SK-N-MC (cell line): ENCODE results near the gene HACD3.
"Not testable (repeated sequence)": the region's sequence is repeated elsewhere in the genome, so short reads cannot be mapped to it uniquely, and the experiment has no call there.

Experiments
- DNase-seq: peaks from one replicate; pipeline ENCODE4 v3.0.0-alpha.2; 2011; ENCODE audit warnings: low read depth, low spot score
- H3K27ac ChIP-seq: fragments of 200-600 bp; sonication (generic); 2 replicates; pipeline ENCODE4 v1.5.1; 2016; ENCODE audit warnings: mixed run types
- H3K36me3 ChIP-seq: fragments of 200-600 bp; sonication (generic); 2 replicates; pipeline ENCODE4 v1.6.1; 2017; ENCODE audit warnings: antibody characterized with exemption, low read length, mixed read lengths; ENCODE audit not compliant: insufficient read depth
- H3K4me3 ChIP-seq: fragments of 200-600 bp; sonication (generic); 2 replicates; pipeline ENCODE4 v1.5.1; 2016
- H3K9ac ChIP-seq: fragments of 200-600 bp; sonication (generic); 2 replicates; pipeline ENCODE4 v1.8.0; 2017; ENCODE audit warnings: mixed run types, mixed read lengths; ENCODE audit not compliant: insufficient read length
- H3K9me3 ChIP-seq: fragments of 200-600 bp; sonication (generic); 2 replicates; pipeline ENCODE4 v1.6.1; 2017; ENCODE audit warnings: low read depth, mild to moderate bottlenecking, antibody characterized with exemption, low read length, moderate library complexity, mixed read lengths
- EZH2 ChIP-seq: fragments of 200-600 bp; sonication (generic); IDR thresholded peaks from one replicate; pipeline ENCODE4 v1.6.1; 2017; ENCODE audit warnings: antibody characterized with exemption
- FOXP2 ChIP-seq: optimal IDR thresholded peaks from 2 replicates; pipeline ENCODE3; 2011; ENCODE audit warnings: mild to moderate bottlenecking, moderate library complexity; ENCODE audit not compliant: insufficient read depth; ENCODE audit errors: extremely low read length, control extremely low read depth
- POLR2AphosphoS5 ChIP-seq: IDR thresholded peaks from 2 replicates; pipeline ENCODE4 v1.6.1; 2012; ENCODE audit warnings: mild to moderate bottlenecking, low read depth, low read length, borderline replicate concordance

Gene HACD3

DNA sequence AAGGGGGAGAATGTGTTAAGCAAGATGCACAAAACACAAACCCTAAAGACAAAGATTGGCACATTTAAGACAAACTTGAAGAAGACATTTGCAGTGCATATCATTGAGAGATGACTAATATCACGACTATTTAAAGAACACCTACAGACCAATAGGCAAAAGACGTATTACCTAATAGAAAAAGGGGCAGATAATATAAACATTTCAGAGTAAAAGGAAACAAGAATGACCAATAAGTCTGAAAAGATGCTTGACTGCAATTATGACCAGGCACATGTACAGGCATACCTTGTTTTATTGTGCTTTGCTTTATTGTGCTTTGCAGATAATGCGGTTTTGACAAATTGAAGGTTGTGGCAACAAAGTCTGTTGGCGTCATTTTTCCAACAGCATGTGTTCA is 4.9 kb downstream of the HACD3 start:
- Histone ChIP-seq H3K36me3 (peaks cover 41% of the 10 kb centered on the region), H3K27ac (no peak overlapping the region), H3K9me3 (no peaks in the 10 kb centered on the region), H3K9ac (no peak overlapping the region), H3K4me3 (no peak overlapping the region)
- DNase-seq, result no peak
- TF ChIP-seq POLR2AphosphoS5, result no peak
- TF ChIP-seq FOXP2, result no peak
- no peak for TF ChIP-seq EZH2

GRCh38 chr15:65540314-65540713 is 10.1 kb downstream of the HACD3 start:
- Histone ChIP-seq H3K9ac (no peak overlapping the region), H3K9me3 (no peaks in the 10 kb centered on the region), H3K4me3 (no peak overlapping the region), H3K27ac (no peak overlapping the region), H3K36me3 (peaks cover 27% of the 10 kb centered on the region)
- TF ChIP-seq EZH2, result no peak
- TF ChIP-seq POLR2AphosphoS5, result no peak
- no peak for TF ChIP-seq FOXP2
- DNase-seq, result no peak

DNA sequence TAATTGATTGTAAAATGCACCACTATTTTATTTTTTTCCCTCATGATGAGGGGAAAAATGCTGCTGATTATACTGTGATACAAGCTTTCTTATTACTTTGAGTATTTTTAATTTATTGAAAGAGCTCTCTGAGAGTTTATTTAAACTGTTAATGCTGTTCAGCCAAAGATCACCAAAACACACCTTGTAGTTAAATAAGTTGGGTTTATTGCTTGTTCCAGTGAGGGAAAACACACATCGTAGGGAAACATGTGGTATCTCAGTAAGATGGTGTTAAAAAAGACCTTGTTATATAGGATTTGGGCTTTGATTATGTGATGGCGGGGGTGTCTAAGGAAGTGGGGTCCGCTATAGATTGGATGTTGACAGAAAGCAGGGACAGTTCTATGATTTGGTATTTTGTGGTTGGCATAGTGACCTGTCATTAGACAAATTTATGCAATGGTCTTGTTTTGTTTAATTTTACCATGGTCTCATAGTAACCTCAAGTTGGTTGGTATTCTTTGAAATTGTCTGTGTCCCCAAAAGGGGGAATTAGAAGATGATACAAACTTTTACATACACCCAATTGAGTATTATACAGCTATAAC is 11.1 kb downstream of the HACD3 start:
- no peak overlapping the region for H3K9ac ChIP-seq
- TF ChIP-seq POLR2AphosphoS5, result no peak
- no peak for TF ChIP-seq EZH2
- TF ChIP-seq FOXP2, result no peak
- DNase-seq, result no peak

GRCh38 chr15:65547841-65548240 is 17.6 kb downstream of the HACD3 start:
- H3K9me3 ChIP-seq, result no peaks in the 10 kb centered on the region
- H3K36me3 ChIP-seq, result peaks cover 4% of the 10 kb centered on the region
- no peak overlapping the region for H3K27ac ChIP-seq
- no peak for DNase-seq
- no peak overlapping the region for H3K4me3 ChIP-seq
- H3K9ac ChIP-seq, result no peak overlapping the region
- TF ChIP-seq EZH2 (no peak), FOXP2 (no peak), POLR2AphosphoS5 (no peak)

More for the DNA sequence above, 11.1 kb downstream of the HACD3 start:
- Histone ChIP-seq H3K27ac (no peak overlapping the region), H3K9me3 (no peaks in the 10 kb centered on the region), H3K36me3 (peaks cover 17% of the 10 kb centered on the region; the same call in 1 of the 2 replicates), H3K4me3 (no peak overlapping the region)

- H3K9me3 ChIP-seq, DNase-seq, H3K9ac ChIP-seq, H3K4me3 ChIP-seq, H3K27ac ChIP-seq: not testable (repeated sequence)
- peaks cover 16% of the 10 kb centered on the region for H3K36me3 ChIP-seq
Measured at GRCh38 chr15:65549288-65549687, 19.0 kb downstream of the HACD3 start.

DNA sequence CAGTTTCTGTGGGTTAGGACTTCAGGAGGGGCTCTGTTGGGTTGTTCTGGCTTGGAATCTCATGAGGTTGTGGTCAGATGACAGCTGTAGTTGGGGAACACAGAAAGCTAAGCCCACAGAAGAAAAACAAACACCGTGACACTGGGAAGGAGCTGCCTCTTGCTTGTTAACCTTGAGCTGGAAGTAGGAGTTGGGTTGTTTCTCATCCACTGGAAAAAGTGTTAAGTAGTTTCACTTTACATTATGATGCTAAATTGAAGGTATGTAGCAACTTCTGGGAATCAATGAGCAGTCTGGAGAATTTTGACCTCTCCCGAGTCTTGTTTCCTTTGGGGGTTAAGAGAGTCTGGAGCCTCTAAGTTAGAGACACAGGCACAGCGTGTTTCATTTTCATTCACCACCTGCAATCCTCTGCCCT is 20.4 kb downstream of the HACD3 start:
- Histone ChIP-seq H3K36me3 (peaks cover 24% of the 10 kb centered on the region), H3K4me3 (no peak overlapping the region), H3K9ac (no peak overlapping the region), H3K9me3 (no peaks in the 10 kb centered on the region), H3K27ac (no peak overlapping the region)
- TF ChIP-seq EZH2, result no peak
- DNase-seq, result no peak

- Histone ChIP-seq H3K27ac (no peak overlapping the region), H3K36me3 (peaks cover 28% of the 10 kb centered on the region), H3K9ac (no peak overlapping the region), H3K4me3 (no peak overlapping the region), H3K9me3 (no peaks in the 10 kb centered on the region)
- no peak for DNase-seq
- no peak for TF ChIP-seq POLR2AphosphoS5
- no peak for TF ChIP-seq FOXP2
- no peak for TF ChIP-seq EZH2
Measured at GRCh38 chr15:65551183-65551582, 20.9 kb downstream of the HACD3 start.

GRCh38 chr15:65552851-65553250 is 22.6 kb downstream of the HACD3 start:
- H3K36me3 ChIP-seq, result peaks cover 42% of the 10 kb centered on the region
- H3K9ac ChIP-seq, H3K27ac ChIP-seq, DNase-seq, H3K4me3 ChIP-seq, H3K9me3 ChIP-seq: not testable (repeated sequence)

DNA sequence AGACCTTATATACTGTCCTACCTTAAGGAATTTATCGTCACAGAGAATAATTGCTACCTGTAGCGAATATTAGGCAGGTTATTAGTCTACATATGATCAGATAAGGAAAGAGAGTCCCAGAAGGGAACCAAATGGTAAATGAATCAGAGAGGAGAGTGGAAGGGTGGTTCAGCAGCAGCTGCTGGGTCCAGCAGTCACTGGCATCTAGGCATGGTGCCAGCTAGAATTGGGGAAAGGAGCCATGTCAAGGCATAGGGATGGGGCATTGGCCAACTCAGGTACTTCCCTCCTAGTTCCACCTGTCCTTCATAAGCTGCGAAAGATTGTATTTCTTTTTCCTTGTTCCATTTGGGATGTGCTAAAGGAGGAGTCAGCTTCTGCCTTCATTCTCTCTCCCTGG is 23.4 kb downstream of the HACD3 start:
- Histone ChIP-seq H3K36me3 (peaks cover 50% of the 10 kb centered on the region), H3K9me3 (no peaks in the 10 kb centered on the region), H3K27ac (no peak overlapping the region), H3K4me3 (no peak overlapping the region), H3K9ac (no peak overlapping the region)
- no peak for DNase-seq
- TF ChIP-seq EZH2 (no peak), POLR2AphosphoS5 (no peak), FOXP2 (no peak)
